GM18520 (cell line): ENCODE data around the gene RNF44.
"Not testable (repeated sequence)": the region's sequence is repeated elsewhere in the genome, so short reads cannot be mapped to it uniquely, and the experiment has no call there.

ENCODE experiments used
- ATAC-seq: cut with Tn5 transposase; IDR thresholded peaks from one replicate; pipeline ENCODE4 v1.9.1; 2021; ENCODE audit not compliant: unreplicated experiment

RNF44 gene

DNA sequence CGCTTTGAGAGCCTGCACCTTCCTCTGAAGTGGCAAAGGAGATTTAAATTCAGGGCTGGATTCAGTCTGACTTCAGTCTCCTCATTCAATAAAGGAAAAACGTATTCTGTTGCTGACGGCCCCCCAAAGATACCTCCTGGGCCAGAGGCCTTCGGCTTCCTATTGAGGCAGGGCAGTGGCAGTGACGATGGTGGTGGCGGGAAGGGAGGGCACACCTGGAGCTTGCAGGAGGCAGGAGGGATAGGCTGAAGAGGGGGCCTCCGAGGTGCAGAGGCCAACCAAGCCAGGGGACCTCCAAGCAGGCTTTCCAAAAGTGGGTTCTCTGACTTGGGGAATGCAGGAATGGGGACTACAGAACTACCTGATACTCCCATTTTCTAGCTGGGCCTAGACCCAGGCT is 15.9 kb downstream of the RNF44 start:
- ATAC-seq = no peak

GRCh38 chr5:176519810-176520720 is 17.1 kb downstream of the RNF44 start:
- ATAC-seq = no peak

DNA sequence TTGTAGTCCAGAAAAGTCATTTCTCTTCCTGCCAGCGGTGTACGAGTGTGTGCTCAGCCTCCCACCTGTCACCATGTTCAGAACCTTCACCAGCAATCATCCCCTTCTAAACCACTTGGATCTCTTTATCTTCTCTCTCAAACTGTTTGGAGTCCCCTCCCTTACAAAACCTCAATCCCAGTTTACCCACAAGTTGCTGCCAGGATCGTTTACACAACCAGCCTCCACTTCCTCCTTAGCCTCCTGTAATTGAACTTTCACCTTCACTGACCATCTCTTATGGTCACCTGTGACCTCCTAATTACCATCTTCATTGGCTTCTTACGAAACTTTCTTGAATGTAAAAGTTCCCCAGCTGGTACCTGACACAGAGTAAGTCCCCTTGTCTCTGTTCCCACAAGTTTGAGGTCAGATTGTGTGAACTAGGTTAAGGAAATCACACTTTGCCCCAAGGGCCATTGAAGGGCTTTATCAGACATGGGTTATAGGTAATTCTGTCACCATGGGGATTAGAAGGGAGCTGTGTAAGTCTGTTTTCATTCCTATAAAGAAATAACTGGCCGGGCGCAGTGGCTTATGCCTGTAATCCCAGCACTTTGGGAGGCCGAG is 20.0 kb downstream of the RNF44 start:
- ATAC-seq = no peak

GRCh38 chr5:176515396-176515795 is 21.8 kb downstream of the RNF44 start:
- no peak for ATAC-seq

GRCh38 chr5:176514244-176514950 is 22.8 kb downstream of the RNF44 start:
- ATAC-seq = no peak

GRCh38 chr5:176513788-176514187 is 23.4 kb downstream of the RNF44 start:
- ATAC-seq = no peak

GRCh38 chr5:176508603-176509002 is 28.6 kb downstream of the RNF44 start:
- no peak for ATAC-seq

DNA sequence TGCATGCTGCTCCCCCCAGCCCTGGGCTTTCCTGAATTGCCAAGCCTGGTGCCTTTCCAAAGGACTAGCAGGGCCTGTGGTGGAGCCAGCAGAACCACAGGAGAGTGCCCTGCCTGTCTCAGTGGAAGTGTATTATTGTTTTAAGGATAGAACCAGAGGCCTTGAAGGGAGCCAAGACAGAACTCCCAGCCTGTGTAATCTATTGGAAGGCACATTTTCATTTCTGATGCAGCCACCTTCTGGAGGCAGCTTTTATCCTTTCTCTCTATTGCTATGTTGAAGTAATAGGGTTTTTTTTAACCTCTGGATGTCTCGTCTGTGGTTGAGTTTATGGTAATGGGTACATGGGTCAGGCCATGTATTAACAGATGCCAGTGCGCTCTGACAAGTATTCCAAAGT is 29.3 kb downstream of the RNF44 start:
- ATAC-seq = no peak

- no peak for ATAC-seq
Measured at GRCh38 chr5:176503496-176503895, 33.7 kb downstream of the RNF44 start.

- ATAC-seq = no peak
Measured at GRCh38 chr5:176501333-176501732, 35.9 kb downstream of the RNF44 start.

DNA sequence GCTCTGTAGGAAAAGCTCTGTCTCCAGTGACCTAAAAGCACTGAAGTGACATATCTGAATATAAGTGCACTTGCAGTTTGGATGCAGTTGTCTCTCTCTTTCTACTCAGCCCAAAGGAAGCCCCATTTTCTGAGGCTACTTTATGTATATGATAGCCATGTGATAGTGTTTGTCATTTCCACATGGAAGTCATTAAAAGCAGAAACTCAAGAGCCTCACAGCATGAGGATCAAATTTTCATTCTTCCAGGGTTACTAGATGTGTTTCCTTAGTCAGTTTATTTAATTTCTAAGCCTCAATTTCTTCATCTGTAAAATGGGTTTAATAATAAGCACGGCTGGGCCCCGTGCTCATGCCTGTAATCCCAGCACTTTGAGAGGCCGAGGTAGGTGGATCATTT is 36.7 kb downstream of the RNF44 start:
- ATAC-seq = no peak

- no peak for ATAC-seq
Measured at GRCh38 chr5:176499273-176499672, 37.9 kb downstream of the RNF44 start.

DNA sequence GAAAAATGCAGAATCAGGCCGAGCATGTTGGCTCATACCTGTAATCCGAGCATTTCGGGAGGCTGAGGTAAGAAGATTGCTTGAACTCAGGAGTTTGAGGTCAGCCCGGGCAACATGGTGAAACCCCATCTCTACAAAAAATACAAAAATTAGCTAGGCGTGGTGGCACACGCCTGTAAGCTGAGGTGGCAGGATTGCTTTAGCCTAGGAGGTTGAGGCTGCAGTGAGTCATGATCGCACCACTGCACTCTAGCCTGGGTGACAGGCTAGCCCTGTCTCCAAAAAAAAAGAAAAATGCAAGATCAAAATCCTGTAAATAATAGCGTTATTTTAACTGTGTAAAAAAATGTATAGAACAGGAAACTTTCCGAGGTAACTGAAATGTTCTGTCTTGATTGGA is 39.4 kb downstream of the RNF44 start:
- no peak for ATAC-seq

GRCh38 chr5:176492431-176492830 is 44.8 kb downstream of the RNF44 start:
- no peak for ATAC-seq

GRCh38 chr5:176491901-176492300 is 45.3 kb downstream of the RNF44 start:
- ATAC-seq = no peak

DNA sequence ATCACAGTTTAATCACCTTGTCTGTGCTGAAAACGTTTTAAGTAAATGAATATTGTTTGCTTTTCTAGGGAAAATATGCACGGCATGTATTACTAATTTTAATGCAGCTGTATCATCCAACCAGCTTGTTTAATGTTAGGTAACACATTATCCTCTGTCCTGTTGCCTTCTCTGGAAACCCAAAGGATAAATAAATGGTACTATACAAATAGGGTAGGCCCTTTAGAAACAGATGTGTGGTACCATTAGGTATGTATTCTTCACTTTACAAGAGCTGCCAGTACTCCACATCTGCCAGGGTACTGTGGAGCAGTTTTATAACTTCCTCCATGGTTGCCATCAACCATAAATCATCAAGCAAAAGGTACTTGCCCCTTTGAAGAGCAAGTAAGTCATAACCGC is 46.1 kb downstream of the RNF44 start:
- no peak for ATAC-seq

GRCh38 chr5:176490301-176490700 is 46.9 kb downstream of the RNF44 start:
- no peak for ATAC-seq

GRCh38 chr5:176489077-176489476 is 48.1 kb downstream of the RNF44 start:
- no peak for ATAC-seq

DNA sequence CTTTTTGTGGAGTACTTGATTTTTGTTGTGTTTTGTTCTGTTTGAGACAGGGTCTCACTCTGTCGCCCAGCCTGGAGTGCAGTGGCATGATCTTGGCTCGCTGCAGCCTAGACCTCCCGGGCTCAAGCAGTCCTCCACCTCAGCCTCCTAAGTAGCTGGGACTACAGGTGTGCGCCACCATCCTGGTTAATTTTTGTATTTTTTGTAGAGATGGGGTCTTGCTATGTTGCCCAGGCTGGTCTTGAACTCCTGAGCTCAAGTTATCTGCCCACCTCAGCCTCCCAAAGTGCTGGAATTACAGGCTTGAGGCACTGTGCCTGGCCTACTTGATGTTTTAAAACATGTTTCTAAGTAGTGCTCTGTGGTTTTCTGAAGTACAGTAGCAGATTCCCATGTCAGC is 50.0 kb downstream of the RNF44 start:
- ATAC-seq = not testable (repeated sequence)

- ATAC-seq = no peak
Measured at GRCh38 chr5:176486189-176486757, 50.9 kb downstream of the RNF44 start.

DNA sequence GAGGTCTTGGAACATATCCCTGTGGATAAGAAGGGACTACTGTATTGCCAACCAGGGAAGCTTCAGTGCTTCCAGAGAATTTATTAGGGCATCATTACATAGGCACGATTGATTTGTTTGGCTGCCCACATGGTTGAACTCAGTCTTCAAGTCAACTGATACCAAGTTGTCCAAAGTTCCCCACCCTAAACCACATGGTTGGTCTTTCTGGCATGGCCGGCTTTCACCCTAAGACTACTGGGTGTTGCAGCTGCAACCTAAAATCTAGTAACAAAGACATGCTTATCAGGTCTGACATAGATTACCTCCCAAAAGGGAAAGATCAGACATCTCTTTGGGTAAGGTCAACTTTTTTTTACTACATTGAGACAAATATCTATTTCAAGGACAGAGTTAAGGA is 52.0 kb downstream of the RNF44 start:
- no peak for ATAC-seq

DNA sequence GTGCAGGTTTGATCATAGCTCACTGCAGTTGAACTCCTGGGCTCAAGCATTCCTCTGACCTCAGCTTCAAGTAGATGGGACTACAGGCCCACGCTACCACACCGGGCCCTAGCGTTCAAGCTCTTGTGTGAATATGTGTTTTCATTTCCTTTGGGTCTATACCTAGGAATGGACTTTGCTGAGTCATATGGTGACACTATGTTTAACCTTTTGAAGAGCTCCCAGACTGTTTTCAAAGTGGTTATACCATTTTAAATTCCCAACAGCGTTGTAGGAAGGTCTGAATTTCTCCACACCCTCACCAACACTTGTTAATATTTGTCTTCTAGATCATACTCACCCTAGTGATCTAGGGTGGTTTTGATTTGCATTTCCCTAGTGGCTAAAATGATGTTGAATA is 55.5 kb downstream of the RNF44 start:
- no peak for ATAC-seq
